Tibial artery (tissue), 4 donors: Measurements from ENCODE around the gene SMTNL2.

ENCODE experiments used
- DNase-seq, 2 donors: peaks; one replicate each; pipeline ENCODE4 v3.0.0-alpha.2; 2019
- H3K27ac ChIP-seq, 2 donors: fragments of 200-600 bp; sonication (generic) in 1 of 2; 1 replicate in 1 of 2; 2 replicates in 1 of 2; pipeline ENCODE4 v1.5.1; 2018 to 2019; ENCODE audit warnings: mild to moderate bottlenecking in 1 of 2
- H3K27me3 ChIP-seq, 2 donors: fragments of 200-600 bp; sonication (generic) in 1 of 2; one replicate each; pipeline versions ENCODE4 v1.5.1 to v1.6.0; 2016 to 2019
- H3K36me3 ChIP-seq, 3 donors: fragments of 200-600 bp; sonication (generic) in 2 of 3; one replicate each; pipeline ENCODE4 v1.5.1; 2016 to 2019; ENCODE audit warnings: mild to moderate bottlenecking in 2 of 3
- H3K4me1 ChIP-seq, 4 donors: fragments of 200-600 bp; sonication (generic) in 2 of 4; 1 replicate in 3 of 4; 2 replicates in 1 of 4; pipeline ENCODE4 v1.5.1; 2016 to 2019
- H3K4me3 ChIP-seq, 2 donors: fragments of 200-600 bp; sonication (generic) in 1 of 2; 1 replicate in 1 of 2; 2 replicates in 1 of 2; pipeline ENCODE4 v1.5.1; 2018 to 2019; ENCODE audit warnings: mild to moderate bottlenecking in 2 of 2
- H3K9me3 ChIP-seq, 3 donors: fragments of 200-600 bp; sonication (generic) in 1 of 3; one replicate each; pipeline ENCODE4 v1.5.1; 2016 to 2019
- intact Hi-C: fragments of 100-400 bp; cut with DNase I; formaldehyde crosslinking; loops from one replicate; pipeline ENCODE4 v1.15.0; 2023; ENCODE audit warnings: low total_unique reads
- TF ChIP-seq, protein P1 (sequence below), 2 experiments: fragments of 200-600 bp in 1 of 2; fragments of 450-650 bp in 1 of 2; IDR thresholded peaks; one replicate each; pipeline ENCODE4 v1.5.1; 2017 to 2019; ENCODE audit warnings: antibody characterized with exemption in 2 of 2, mild to moderate bottlenecking in 1 of 2, moderate library complexity in 1 of 2

The SMTNL2 gene

DNA sequence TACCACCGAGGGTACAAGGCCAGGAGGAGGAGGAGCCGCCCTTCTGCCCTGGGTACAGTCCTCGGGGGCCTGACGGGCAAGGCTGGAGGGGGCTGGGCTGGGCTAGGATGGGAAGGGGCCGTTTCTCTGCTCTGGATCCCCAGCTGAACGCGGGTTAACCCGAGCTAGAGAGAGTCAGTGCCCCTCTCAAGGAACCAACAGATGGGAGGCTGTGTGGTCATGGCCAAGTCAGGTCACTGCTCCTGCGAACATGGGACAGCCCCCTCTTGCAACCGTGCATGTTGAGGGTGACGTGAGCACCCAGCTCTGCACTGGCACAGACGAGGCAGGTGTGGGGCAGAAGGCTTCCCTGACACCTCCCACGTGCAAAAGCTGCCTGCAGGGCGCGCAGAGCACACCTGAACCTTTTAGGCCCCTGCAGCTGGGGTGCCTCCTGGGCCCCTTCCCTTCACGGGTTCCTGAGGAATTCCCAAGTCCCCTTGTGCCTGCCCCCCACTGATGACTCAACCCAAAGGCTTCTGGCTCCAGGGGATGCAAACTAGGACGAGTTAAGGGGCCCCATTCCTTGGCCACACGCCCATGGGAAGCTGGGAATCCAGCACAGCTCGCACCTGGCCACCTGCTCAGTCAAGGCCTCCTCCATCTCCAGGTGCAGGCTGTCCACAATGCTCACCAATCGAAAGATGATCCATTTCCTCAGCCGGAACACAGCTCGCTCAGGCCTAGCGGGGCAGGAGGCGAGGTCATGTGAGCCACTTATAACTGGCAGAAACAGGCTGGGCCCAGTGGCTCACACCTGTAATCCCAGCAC is 35.4 kb upstream of the SMTNL2 start:
- intact Hi-C loops, result loop anchor here (10.0 kb wide), 1 partner anchor 124 kb away; no protein-coding TSS in a partner anchor
- H3K4me3 ChIP-seq, result no peak overlapping the region
- H3K36me3 ChIP-seq, result peaks cover 76 to 100% (median 85%) of the 10 kb centered on the region in 3 donors
- peaks cover 0 to 6% (median 5%) of the 10 kb centered on the region in 4 donors for H3K4me1 ChIP-seq
- no peaks in the 10 kb centered on the region for H3K9me3 ChIP-seq
- no peak overlapping the region for H3K27ac ChIP-seq
- no peaks in the 10 kb centered on the region for H3K27me3 ChIP-seq
- TF ChIP-seq, protein P1, sequence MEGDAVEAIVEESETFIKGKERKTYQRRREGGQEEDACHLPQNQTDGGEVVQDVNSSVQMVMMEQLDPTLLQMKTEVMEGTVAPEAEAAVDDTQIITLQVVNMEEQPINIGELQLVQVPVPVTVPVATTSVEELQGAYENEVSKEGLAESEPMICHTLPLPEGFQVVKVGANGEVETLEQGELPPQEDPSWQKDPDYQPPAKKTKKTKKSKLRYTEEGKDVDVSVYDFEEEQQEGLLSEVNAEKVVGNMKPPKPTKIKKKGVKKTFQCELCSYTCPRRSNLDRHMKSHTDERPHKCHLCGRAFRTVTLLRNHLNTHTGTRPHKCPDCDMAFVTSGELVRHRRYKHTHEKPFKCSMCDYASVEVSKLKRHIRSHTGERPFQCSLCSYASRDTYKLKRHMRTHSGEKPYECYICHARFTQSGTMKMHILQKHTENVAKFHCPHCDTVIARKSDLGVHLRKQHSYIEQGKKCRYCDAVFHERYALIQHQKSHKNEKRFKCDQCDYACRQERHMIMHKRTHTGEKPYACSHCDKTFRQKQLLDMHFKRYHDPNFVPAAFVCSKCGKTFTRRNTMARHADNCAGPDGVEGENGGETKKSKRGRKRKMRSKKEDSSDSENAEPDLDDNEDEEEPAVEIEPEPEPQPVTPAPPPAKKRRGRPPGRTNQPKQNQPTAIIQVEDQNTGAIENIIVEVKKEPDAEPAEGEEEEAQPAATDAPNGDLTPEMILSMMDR (IDR thresholded peaks at IDR 0.05), result no peak
- no peak for DNase-seq

DNA sequence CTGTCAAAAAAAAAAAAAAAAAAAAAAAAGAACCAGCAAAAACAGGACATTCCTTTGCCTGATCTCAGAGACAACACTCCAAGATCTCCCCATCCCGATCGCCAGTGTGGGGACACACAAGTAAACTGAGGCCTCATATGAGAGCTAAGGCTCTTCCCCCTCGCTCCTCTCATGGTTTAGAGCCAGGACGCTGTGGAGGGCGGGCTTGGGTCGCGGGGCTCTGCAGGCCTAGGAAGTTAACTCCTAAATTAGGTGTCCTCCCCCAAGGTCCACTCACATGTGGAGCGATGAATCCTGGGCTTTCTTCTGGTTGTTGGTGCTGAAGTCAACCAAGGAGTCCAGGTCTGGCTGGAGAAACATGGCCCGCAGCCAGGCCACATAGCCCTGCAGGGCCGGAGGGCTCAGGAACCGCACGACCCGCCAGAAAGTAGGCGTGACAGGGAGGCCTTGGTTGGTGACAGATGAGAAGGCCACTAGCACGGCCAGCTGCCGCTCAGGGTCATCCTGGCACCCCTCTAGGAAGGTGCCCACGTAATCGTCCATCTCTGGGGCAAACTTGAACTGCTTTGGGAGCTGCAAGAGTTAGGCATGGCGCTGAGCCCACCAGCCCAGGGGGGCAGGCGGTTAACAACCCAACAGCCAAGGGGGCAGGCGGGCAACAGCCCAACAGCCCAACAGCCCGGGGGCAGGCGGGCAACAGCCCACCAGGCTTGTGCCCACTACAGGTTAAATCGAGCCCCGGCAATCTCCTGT is 34.4 kb upstream of the SMTNL2 start:
- Histone ChIP-seq H3K4me3 (no peak overlapping the region), H3K4me1 (peaks cover 0 to 15% (median 14%) of the 10 kb centered on the region in 4 donors), H3K27me3 (no peaks in the 10 kb centered on the region), H3K36me3 (peaks cover 67 to 92% (median 77%) of the 10 kb centered on the region in 3 donors), H3K27ac (no peak overlapping the region), H3K9me3 (no peaks in the 10 kb centered on the region)
- intact Hi-C loops, result loop anchor here (5.0 to 10.0 kb wide), 2 partner anchors 53 to 125 kb away; partner anchors contain the start of gene SPNS2
- TF ChIP-seq, protein P1 (IDR thresholded peaks at IDR 0.05), result no peak
- no peak for DNase-seq

DNA sequence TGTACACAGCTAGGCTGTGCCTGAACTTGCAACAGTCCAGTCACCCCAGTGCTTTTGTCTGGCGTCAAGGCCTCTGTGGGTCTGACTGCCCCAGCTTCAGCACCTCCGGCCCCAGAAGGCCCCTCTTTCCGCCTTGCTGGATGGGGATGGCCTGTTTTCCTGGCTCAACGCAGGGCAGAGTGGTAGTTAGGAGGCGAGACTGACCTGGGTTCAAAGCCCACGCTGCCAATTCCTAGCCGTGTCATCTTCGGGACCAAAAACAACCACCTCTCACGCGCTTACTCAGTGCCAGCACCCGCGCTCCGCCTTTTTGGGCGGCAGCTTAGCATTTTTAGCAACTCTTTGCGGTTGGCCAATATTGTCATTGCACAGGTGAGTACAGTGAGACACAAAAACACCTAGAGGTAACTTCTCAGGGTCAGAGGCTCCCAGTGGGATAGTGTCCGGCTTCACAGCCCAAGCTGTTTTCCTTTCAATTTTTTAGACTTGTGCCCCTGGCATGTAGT is 33.7 kb upstream of the SMTNL2 start:
- Histone ChIP-seq H3K36me3 (peaks cover 61 to 86% (median 71%) of the 10 kb centered on the region in 3 donors), H3K27ac (no peak overlapping the region), H3K9me3 (no peaks in the 10 kb centered on the region), H3K4me1 (peaks cover 0 to 17% (median 15%) of the 10 kb centered on the region in 4 donors), H3K4me3 (no peak overlapping the region), H3K27me3 (no peaks in the 10 kb centered on the region)
- intact Hi-C loops, result loop anchor here (5.0 kb wide), 1 partner anchor 53 kb away; the partner anchor contains the start of gene SPNS2
- TF ChIP-seq, protein P1 (IDR thresholded peaks at IDR 0.05), result no peak
- DNase-seq, result no peak

DNA sequence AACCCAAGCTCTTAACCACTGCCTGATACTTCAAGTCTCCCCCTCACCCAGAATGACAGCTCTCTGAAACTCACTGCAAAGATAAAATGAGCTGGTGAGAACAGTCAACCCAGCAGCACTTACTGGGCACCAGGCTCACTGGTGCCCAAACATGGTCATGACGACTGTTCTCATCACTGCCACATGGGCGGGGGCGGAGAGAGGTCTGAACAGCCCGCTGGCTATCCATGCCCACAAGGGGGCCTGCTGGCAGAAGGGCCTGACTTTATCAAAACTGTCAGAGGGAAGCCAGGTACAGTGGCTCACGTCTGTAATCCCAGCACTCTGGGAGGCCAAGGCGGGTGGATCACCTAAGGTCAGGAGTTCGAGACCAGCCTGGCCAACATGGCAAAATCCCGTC is 33.2 kb upstream of the SMTNL2 start:
- H3K27ac ChIP-seq, result no peak overlapping the region
- TF ChIP-seq, protein P1 (IDR thresholded peaks at IDR 0.05), result no peak
- no peak for DNase-seq
- H3K9me3 ChIP-seq, result no peaks in the 10 kb centered on the region
- no peak overlapping the region for H3K4me3 ChIP-seq
- intact Hi-C loops, result loop anchor here (5.0 kb wide), 1 partner anchor 54 kb away; the partner anchor contains the start of gene SPNS2
- peaks cover 0 to 22% (median 20%) of the 10 kb centered on the region in 4 donors for H3K4me1 ChIP-seq
- H3K36me3 ChIP-seq, result peaks cover 59 to 80% (median 65%) of the 10 kb centered on the region in 3 donors
- H3K27me3 ChIP-seq, result no peaks in the 10 kb centered on the region

DNA sequence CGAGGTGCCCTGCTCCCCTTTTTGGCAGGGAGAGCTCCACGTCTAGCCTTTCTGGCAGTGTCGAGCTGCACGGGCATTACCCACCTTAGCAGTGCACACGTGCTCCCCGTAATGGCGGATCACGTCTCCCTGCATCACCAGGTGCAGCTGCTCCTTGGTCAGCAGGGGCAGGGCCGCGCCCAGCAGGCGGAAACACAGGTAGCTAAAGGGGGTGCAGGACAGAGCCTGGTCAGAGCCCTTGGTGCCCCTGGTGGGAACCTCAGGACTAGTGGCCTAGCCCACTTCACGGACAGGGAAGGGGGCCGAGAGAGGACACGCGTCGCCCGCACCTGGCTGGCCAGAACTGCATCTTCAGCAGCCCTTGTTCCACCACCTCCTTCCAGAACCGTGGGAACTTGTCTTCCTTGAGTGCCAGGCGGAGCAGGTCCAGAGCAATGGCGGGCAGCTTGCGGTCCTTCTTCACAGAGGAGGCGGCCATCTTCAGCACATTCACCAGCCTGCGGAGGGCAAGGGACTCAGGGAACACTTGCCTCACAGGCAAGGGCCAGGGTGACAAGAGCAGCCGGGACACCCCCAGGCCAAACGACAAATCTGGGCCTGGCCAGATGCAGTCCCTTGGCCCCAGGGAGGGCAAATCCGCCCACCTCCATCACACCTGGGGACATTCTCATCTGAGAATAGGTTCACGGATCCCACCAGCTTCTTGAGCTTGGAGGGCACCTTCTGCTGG is 32.4 kb upstream of the SMTNL2 start:
- DNase-seq, result no peak
- intact Hi-C loops, result loop anchor here (5.0 kb wide), 1 partner anchor 55 kb away; the partner anchor contains the start of gene SPNS2
- H3K4me1 ChIP-seq, result peaks cover 0 to 24% (median 22%) of the 10 kb centered on the region in 4 donors
- H3K27me3 ChIP-seq, result no peaks in the 10 kb centered on the region
- TF ChIP-seq, protein P1 (IDR thresholded peaks at IDR 0.05), result no peak
- H3K4me3 ChIP-seq, result no peak overlapping the region
- no peaks in the 10 kb centered on the region for H3K9me3 ChIP-seq
- H3K27ac ChIP-seq, result no peak overlapping the region
- peaks cover 54 to 72% (median 64%) of the 10 kb centered on the region in 3 donors for H3K36me3 ChIP-seq
